GM15510 (cell line): ENCODE measurements around the gene ITGAL.

ENCODE experiments used
- POLR2A ChIP-seq: IDR thresholded peaks from 3 replicates; pipeline ENCODE4 v1.6.1; 2011; ENCODE audit warnings: borderline replicate concordance; ENCODE audit not compliant: insufficient read length; ENCODE audit errors: extremely low read depth

Gene ITGAL

GRCh38 chr16:30478766-30479478 is 6.4 kb downstream of the ITGAL start:
- no peak for TF ChIP-seq POLR2A

GRCh38 chr16:30481381-30481780 is 8.8 kb downstream of the ITGAL start:
- TF ChIP-seq POLR2A = no peak

- no peak for TF ChIP-seq POLR2A
Measured at GRCh38 chr16:30482366-30482765, 9.8 kb downstream of the ITGAL start.

- no peak for TF ChIP-seq POLR2A
Measured at GRCh38 chr16:30484887-30485286, 12.3 kb downstream of the ITGAL start.

GRCh38 chr16:30485818-30486436 is 13.4 kb downstream of the ITGAL start:
- TF ChIP-seq POLR2A = no peak

- no peak for TF ChIP-seq POLR2A
Measured at GRCh38 chr16:30488764-30489605, 16.4 kb downstream of the ITGAL start.

GRCh38 chr16:30490210-30490609 is 17.7 kb downstream of the ITGAL start:
- TF ChIP-seq POLR2A = no peak

GRCh38 chr16:30491229-30491628 is 18.7 kb downstream of the ITGAL start:
- no peak for TF ChIP-seq POLR2A

- TF ChIP-seq POLR2A = no peak
Measured at GRCh38 chr16:30491744-30492308, 19.3 kb downstream of the ITGAL start.

GRCh38 chr16:30493941-30494488 is 21.5 kb downstream of the ITGAL start:
- TF ChIP-seq POLR2A = no peak

- TF ChIP-seq POLR2A = no peak
Measured at GRCh38 chr16:30494709-30495108, 22.2 kb downstream of the ITGAL start.

- no peak for TF ChIP-seq POLR2A
Measured at GRCh38 chr16:30499284-30499683, 26.7 kb downstream of the ITGAL start.

- no peak for TF ChIP-seq POLR2A
Measured at GRCh38 chr16:30503403-30504296, 31.1 kb downstream of the ITGAL start.
